GM23248 (cell line): ENCODE results near the gene SPCS3. TPM values are rescaled to one million over a fixed set of nuclear protein-coding genes. Genes with fewer than 3 reads are reported as not detected.
"Not testable (repeated sequence)": the region's sequence is repeated elsewhere in the genome, so short reads cannot be mapped to it uniquely, and the experiment has no call there.

Source experiments
- DNase-seq: peaks from one replicate; pipeline ENCODE4 v3.0.0-alpha.2; 2015
- H2AFZ ChIP-seq: fragments of 200-600 bp; sonication (generic); 2 replicates; pipeline ENCODE4 v1.6.1; 2016; ENCODE audit warnings: antibody characterized with exemption
- H3F3A ChIP-seq: fragments of 200-600 bp; sonication (generic); 2 replicates; pipeline ENCODE4 v1.6.1; 2016; ENCODE audit warnings: mild to moderate bottlenecking, antibody characterized with exemption, mixed run types; ENCODE audit not compliant: insufficient read depth
- H3K27ac ChIP-seq: fragments of 200-600 bp; sonication (generic); 2 replicates; pipeline ENCODE4 v1.5.1; 2016; ENCODE audit warnings: mild to moderate bottlenecking
- H3K27me3 ChIP-seq: fragments of 200-600 bp; sonication (generic); replicated peaks from 2 replicates; pipeline ENCODE4 v1.6.1; 2016; ENCODE audit warnings: mild to moderate bottlenecking; ENCODE audit not compliant: insufficient read depth
- H3K36me3 ChIP-seq: fragments of 200-600 bp; sonication (generic); 2 replicates; pipeline ENCODE4 v1.6.1; 2016; ENCODE audit warnings: low read depth, mild to moderate bottlenecking
- H3K4me1 ChIP-seq: fragments of 200-600 bp; sonication (generic); 2 replicates; pipeline ENCODE4 v1.6.1; 2016; ENCODE audit warnings: mild to moderate bottlenecking; ENCODE audit not compliant: insufficient read depth
- H3K4me2 ChIP-seq: fragments of 200-600 bp; sonication (generic); one replicate; pipeline ENCODE4 v1.6.1; 2016; ENCODE audit warnings: mild to moderate bottlenecking; ENCODE audit not compliant: unreplicated experiment
- H3K4me3 ChIP-seq: fragments of 200-600 bp; sonication (generic); 2 replicates; pipeline ENCODE4 v1.5.1; 2016; ENCODE audit warnings: mild to moderate bottlenecking
- H3K79me2 ChIP-seq: fragments of 200-600 bp; sonication (generic); 2 replicates; pipeline ENCODE4 v1.6.1; 2016; ENCODE audit warnings: mild to moderate bottlenecking; ENCODE audit not compliant: insufficient read depth
- H3K9ac ChIP-seq: fragments of 200-600 bp; sonication (generic); 2 replicates; pipeline ENCODE4 v1.6.1; 2016; ENCODE audit warnings: mild to moderate bottlenecking
- H3K9me2 ChIP-seq: fragments of 200-600 bp; sonication (generic); 2 replicates; pipeline ENCODE4 v1.6.1; 2016; ENCODE audit warnings: mixed run types, mild to moderate bottlenecking, moderate library complexity; ENCODE audit not compliant: insufficient read depth
- H3K9me3 ChIP-seq: fragments of 200-600 bp; sonication (generic); one replicate; pipeline ENCODE4 v1.6.1; 2017; ENCODE audit warnings: low read depth
- H4K20me1 ChIP-seq: fragments of 200-600 bp; sonication (generic); 2 replicates; pipeline ENCODE4 v1.6.0; 2016; ENCODE audit not compliant: insufficient read depth
- EZH2 ChIP-seq: fragments of 200-600 bp; sonication (generic); IDR thresholded peaks from 2 replicates; pipeline ENCODE4 v1.6.1; 2018; ENCODE audit warnings: antibody characterized with exemption, mild to moderate bottlenecking; ENCODE audit not compliant: insufficient read depth, poor library complexity, severe bottlenecking
- EZH2phosphoT487 ChIP-seq: fragments of 200-600 bp; sonication (generic); IDR thresholded peaks from 2 replicates; pipeline ENCODE4 v1.6.1; 2018; ENCODE audit warnings: antibody characterized with exemption, moderate library complexity, mild to moderate bottlenecking, low read depth; ENCODE audit not compliant: insufficient read depth
- WGBS, 2 experiments: methylation state at CpG; one replicate each; pipeline ENCODE4 v1.1.6; 2015 to 2017; ENCODE audit warnings: low lambda C conversion rate in 2 of 2, low coverage in 1 of 2; ENCODE audit errors: missing lambda C conversion rate in 2 of 2; 5-methylcytosine and 5-hydroxymethylcytosine counted together
- in situ Hi-C: fragments of 300-500 bp; cut with MboI; formaldehyde crosslinking; loops from 2 replicates; pipeline ENCODE4 v1.15.0; 2020
- polyA plus RNA-seq: library from polyadenylated mRNA; unstranded; fragments of >200 nt; fragmentation: Nextera tagmentation; extraction: Ambion mirVana; gene quantifications from 2 replicates; pipeline ENCODE4 v1.2.1, GENCODE V29; 2016
- total RNA-seq: library from RNA; depleted of rRNA; stranded (reverse); fragments of >200 nt; shearing (Covaris generic); gene quantifications from 2 replicates; pipeline ENCODE4 v1.2.3, GENCODE V29; 2014

The SPCS3 gene
- total and polyA plus RNA-seq, 2 experiments from 2014 or later, result 84.4 to 108 TPM

DNA sequence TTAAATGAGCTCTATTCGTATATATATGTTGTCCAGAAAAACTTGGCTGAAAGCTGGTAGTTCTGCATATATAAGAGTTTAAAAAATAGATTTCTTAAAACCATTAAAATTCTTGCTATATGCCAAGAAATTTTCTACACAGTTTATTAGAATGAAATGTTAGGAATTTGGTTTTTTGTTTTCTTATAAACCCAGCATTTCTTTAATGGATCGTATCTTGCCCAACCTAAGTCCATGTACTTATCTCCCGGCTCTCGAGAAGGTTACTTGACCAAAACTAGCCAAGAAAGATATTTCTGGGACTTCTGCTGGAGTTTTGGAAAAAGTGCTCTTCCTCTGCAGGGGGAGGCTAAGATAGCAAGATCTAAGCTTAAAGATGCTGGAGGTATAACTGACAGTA is 46.0 kb upstream of the SPCS3 start:
- 75 to 77% methylated on average over 4 of the region's 4 CpGs for WGBS, 2 experiments
- no peaks in the 10 kb centered on the region for H4K20me1 ChIP-seq
- H3K36me3 ChIP-seq, result no peaks in the 10 kb centered on the region
- no peak for DNase-seq
- H2AFZ ChIP-seq, result no peak overlapping the region
- no peak overlapping the region for H3K9ac ChIP-seq
- peak overlapping the region; percentile 67 for H3K27ac ChIP-seq
- 0 out of 2 replicates have a peak, but pooled peaks cover 3% of the 10 kb centered on the region for H3K9me2 ChIP-seq
- no peaks in the 10 kb centered on the region for H3K79me2 ChIP-seq
- peaks cover 56% of the 10 kb centered on the region for H3K4me1 ChIP-seq
- H3K4me3 ChIP-seq, result no peak overlapping the region
- H3K4me2 ChIP-seq, result peak overlapping the region; percentile 59
- no peaks in the 10 kb centered on the region for H3K9me3 ChIP-seq
- H3K27me3 ChIP-seq, result no peaks in the 10 kb centered on the region
- peaks cover 42% of the 10 kb centered on the region for H3F3A ChIP-seq
- in situ Hi-C loops, result no loop called here
- TF ChIP-seq EZH2phosphoT487 (no peak), EZH2 (no peak)

GRCh38 chr4:176274441-176274840 is 45.3 kb upstream of the SPCS3 start:
- H3K9me3 ChIP-seq, result no peaks in the 10 kb centered on the region
- no peaks in the 10 kb centered on the region for H3K36me3 ChIP-seq
- no peak overlapping the region for H2AFZ ChIP-seq
- H3K4me2 ChIP-seq, result peak overlapping the region; percentile 59
- peak overlapping the region; percentile 67 for H3K27ac ChIP-seq
- H3K4me3 ChIP-seq, result no peak overlapping the region; the same call in 1 of the 2 replicates
- H3K4me1 ChIP-seq, result peaks cover 56% of the 10 kb centered on the region
- in situ Hi-C loops, result no loop called here
- no peaks in the 10 kb centered on the region for H3K79me2 ChIP-seq
- 0 out of 2 replicates have a peak, but pooled peaks have one; percentile 82 for TF ChIP-seq EZH2phosphoT487
- no peak for TF ChIP-seq EZH2
- DNase-seq, result peak; percentile 88
- peaks cover 42% of the 10 kb centered on the region for H3F3A ChIP-seq
- H4K20me1 ChIP-seq, result no peaks in the 10 kb centered on the region
- no peaks in the 10 kb centered on the region for H3K27me3 ChIP-seq
- H3K9me2 ChIP-seq, result no peaks in the 10 kb centered on the region
- H3K9ac ChIP-seq, result 0 out of 2 replicates have a peak overlapping the region, but pooled peaks have one; percentile 21

DNA sequence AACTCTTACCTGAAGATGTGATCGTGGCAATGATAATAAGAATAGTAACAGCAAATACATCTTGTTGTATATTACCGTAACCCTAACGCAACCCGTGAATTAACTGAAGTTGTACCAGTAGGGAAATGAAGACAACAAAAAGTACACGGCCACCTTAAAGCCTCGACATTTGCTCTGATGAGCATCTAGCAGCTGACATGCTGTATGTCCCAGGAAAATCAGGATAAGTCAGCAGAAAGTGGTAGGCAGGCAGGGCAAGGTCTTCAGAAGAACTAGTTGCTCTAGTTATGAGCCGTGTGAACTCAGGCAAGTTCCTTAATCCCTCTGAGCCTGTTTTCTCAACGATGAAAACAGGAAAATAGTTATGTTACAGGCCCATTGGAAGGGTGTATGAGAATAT is 43.1 kb upstream of the SPCS3 start:
- Histone ChIP-seq H3K9ac (no peak overlapping the region), H3K27ac (no peak overlapping the region), H3K27me3 (no peaks in the 10 kb centered on the region), H3K4me1 (peaks cover 36% of the 10 kb centered on the region), H3K9me2 (no peaks in the 10 kb centered on the region), H2AFZ (no peak overlapping the region; the same call in 1 of the 2 replicates), H3K79me2 (no peaks in the 10 kb centered on the region), H3K4me3 (no peak overlapping the region), H3F3A (peaks cover 32% of the 10 kb centered on the region), H3K9me3 (no peaks in the 10 kb centered on the region), H3K36me3 (no peaks in the 10 kb centered on the region), H4K20me1 (no peaks in the 10 kb centered on the region), H3K4me2 (no peak overlapping the region)
- no peak for DNase-seq
- TF ChIP-seq EZH2phosphoT487 (no peak), EZH2 (no peak)
- in situ Hi-C loops, result no loop called here
- WGBS, 2 experiments, result 89 to 94% methylated on average over 8 of the region's 8 CpGs

- Histone ChIP-seq H3K9me3 (no peaks in the 10 kb centered on the region), H3K4me2 (no peak overlapping the region), H3K79me2 (no peaks in the 10 kb centered on the region), H3F3A (peaks cover 26% of the 10 kb centered on the region), H3K9ac (no peak overlapping the region), H3K4me1 (peaks cover 30% of the 10 kb centered on the region), H4K20me1 (no peaks in the 10 kb centered on the region), H3K27ac (no peak overlapping the region), H3K36me3 (no peaks in the 10 kb centered on the region), H3K4me3 (no peak overlapping the region), H2AFZ (peak overlapping the region; percentile 59), H3K9me2 (no peaks in the 10 kb centered on the region), H3K27me3 (no peaks in the 10 kb centered on the region)
- 66 to 68% methylated on average over 13 of the region's 13 CpGs for WGBS, 2 experiments
- peak; percentile 91 for DNase-seq
- TF ChIP-seq EZH2phosphoT487 (no peak), EZH2 (no peak)
- in situ Hi-C loops, result no loop called here
Measured at GRCh38 chr4:176277162-176277904, 42.4 kb upstream of the SPCS3 start.

DNA sequence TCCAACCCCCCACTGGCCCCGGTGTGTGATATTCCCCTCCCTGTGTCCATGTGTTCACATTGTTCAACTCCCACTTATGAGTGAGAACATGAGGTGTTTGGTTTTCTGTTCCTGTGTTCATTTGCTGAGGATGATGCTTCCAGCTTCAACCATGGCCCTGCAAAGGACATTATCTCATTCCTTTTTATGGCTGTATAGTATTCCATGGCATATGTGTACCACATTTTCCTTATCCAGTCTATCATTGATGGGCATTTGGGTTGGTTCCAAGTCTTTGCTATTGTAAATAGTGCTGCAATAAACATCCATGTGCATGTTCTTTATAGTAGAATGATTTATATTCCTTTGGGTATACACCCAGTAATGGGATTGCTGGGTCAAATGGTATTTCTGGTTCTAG is 40.2 kb upstream of the SPCS3 start:
- H2AFZ ChIP-seq, H3F3A ChIP-seq, H3K27me3 ChIP-seq, H3K79me2 ChIP-seq, H3K4me3 ChIP-seq, H3K4me2 ChIP-seq, H3K9me2 ChIP-seq, H3K9me3 ChIP-seq, DNase-seq, H3K9ac ChIP-seq, H4K20me1 ChIP-seq, H3K27ac ChIP-seq, in situ Hi-C loops, H3K36me3 ChIP-seq: not testable (repeated sequence)
- peaks cover 14% of the 10 kb centered on the region for H3K4me1 ChIP-seq
- 88 to 92% methylated on average over 1 of the region's 1 CpG for WGBS, 2 experiments
